HepG2 (cell line): Measurements from ENCODE around the gene AHCTF1. TPM values are rescaled to one million over a fixed set of nuclear protein-coding genes. Genes with fewer than 3 reads are reported as not detected.

Experiments
- ATAC-seq: fragments of 200-7000 bp; cut with Tn5 transposase; 3 replicates; pipeline ENCODE4 v1.9.1; 2020; ENCODE audit warnings: mild to moderate bottlenecking, moderate library complexity
- BruUV-seq: library from RNA; stranded (reverse); fragments of 400-500 nt; replicated peaks from 2 replicates; lab custom pipeline; 2021; lab: Mats Ljungman, UMichigan
- CTCF ChIA-PET: fragments of 300-600 bp; formaldehyde crosslinking; extraction: SDS; loops from one replicate; lab custom pipeline; 2021; ENCODE audit warnings: low total read pairs, inconsistent platforms, low intra/inter-chr PET ratio; lab: Yijun Ruan, JAX
- POLR2A ChIA-PET: fragments of 350-600 bp; sonication (Branson Sonifier 250); formaldehyde crosslinking; loops from one replicate; lab custom pipeline; 2020; ENCODE audit warnings: antibody characterized with exemption, inconsistent platforms; lab: Yijun Ruan, JAX
- DNase-seq: peaks from one replicate; pipeline ENCODE4 v3.0.0-alpha.2; 2015; ENCODE audit warnings: low spot score
- FAIRE-seq: peaks from 3 replicates; lab custom pipeline; 2011; peaks lifted over from hg19 to GRCh38; lab: Jason Lieb, UNC
- H2AFZ ChIP-seq: one replicate; pipeline ENCODE4 v1.6.1; 2011; ENCODE audit warnings: low read length, inconsistent platforms
- H3K27ac ChIP-seq: fragments of 300-600 bp; 3 replicates; pipeline ENCODE4 v1.8.0; 2011; ENCODE audit warnings: mixed run types, mild to moderate bottlenecking, mixed read lengths, low read length, inconsistent platforms; ENCODE audit not compliant: insufficient read depth; ENCODE audit errors: extremely low read length
- H3K27me3 ChIP-seq, 2 experiments: fragments of 200-600 bp in 1 of 2; 2 replicates in 1 of 2; 3 replicates in 1 of 2; pipeline versions ENCODE4 v1.6.0 to v1.8.0; 2011; ENCODE audit warnings: low read length in 2 of 2, mild to moderate bottlenecking in 2 of 2, moderate library complexity in 2 of 2, inconsistent platforms in 1 of 2; ENCODE audit not compliant: insufficient read depth in 2 of 2, control insufficient read depth in 1 of 2
- H3K36me3 ChIP-seq, 2 experiments: fragments of 200-600 bp in 1 of 2; replicated peaks in 1 of 2; 2 replicates in 1 of 2; 3 replicates in 1 of 2; pipeline versions ENCODE4 v1.5.1 to v1.8.0; 2011; ENCODE audit warnings: low read length in 2 of 2, inconsistent platforms in 1 of 2; ENCODE audit not compliant: insufficient read depth in 2 of 2, control insufficient read depth in 1 of 2
- H3K4me1 ChIP-seq: 2 replicates; pipeline ENCODE4 v1.5.1; 2012; ENCODE audit warnings: low read length, inconsistent platforms; ENCODE audit not compliant: insufficient read depth
- H3K4me2 ChIP-seq: 2 replicates; pipeline ENCODE4 v1.6.0; 2011; ENCODE audit warnings: low read depth, low read length, inconsistent platforms
- H3K4me3 ChIP-seq, 3 experiments: fragments of 200-600 bp in 1 of 3; sonication (generic), shearing (Covaris generic) in 1 of 3; replicated peaks in 1 of 3; 2 replicates each; pipeline ENCODE4 v1.5.1; 2011 to 2016; ENCODE audit warnings: low read length in 3 of 3, inconsistent platforms in 2 of 3, low read depth in 2 of 3, mild to moderate bottlenecking in 2 of 3, control low read depth in 1 of 3, mixed read lengths in 1 of 3; ENCODE audit not compliant: insufficient read depth in 1 of 3
- H3K79me2 ChIP-seq: one replicate; pipeline ENCODE4 v1.6.1; 2011; ENCODE audit warnings: low read length, inconsistent platforms; ENCODE audit not compliant: insufficient read depth
- H3K9ac ChIP-seq: 2 replicates; pipeline ENCODE4 v1.6.0; 2011; ENCODE audit warnings: mild to moderate bottlenecking, low read depth, low read length, inconsistent platforms; ENCODE audit not compliant: insufficient read depth
- H3K9me3 ChIP-seq: 2 replicates; pipeline ENCODE4 v1.5.1; 2012; ENCODE audit warnings: mild to moderate bottlenecking, low read length
- H4K20me1 ChIP-seq: 2 replicates; pipeline ENCODE4 v1.6.0; 2011; ENCODE audit warnings: inconsistent platforms, mild to moderate bottlenecking, low read length, moderate library complexity; ENCODE audit not compliant: insufficient read depth
- ARID5B ChIP-seq: IDR thresholded peaks from 2 replicates; pipeline ENCODE4 v1.4.0; 2020; ENCODE audit warnings: mild to moderate bottlenecking, missing genetic modification reagents
- ATF4 ChIP-seq, 2 experiments: fragments of 450-650 bp in 1 of 2; sonication (generic) in 1 of 2; formaldehyde crosslinking; IDR thresholded peaks; 2 replicates each; pipeline versions ENCODE4 v1.5.0 to v1.8.0; 2020 to 2022; ENCODE audit warnings: mild to moderate bottlenecking in 1 of 2, missing genetic modification reagents in 1 of 2
- FOXA3 ChIP-seq: IDR thresholded peaks from 2 replicates; pipeline ENCODE4 v1.6.1; 2016; ENCODE audit warnings: missing genetic modification reagents, missing compliant biosample characterization
- KDM3A ChIP-seq: IDR thresholded peaks from 2 replicates; pipeline ENCODE4 v1.6.1; 2018; ENCODE audit warnings: low read depth, missing compliant biosample characterization
- MBD4 ChIP-seq: IDR thresholded peaks from 2 replicates; pipeline ENCODE4 v1.6.1; 2012; ENCODE audit warnings: low read length, inconsistent platforms, borderline replicate concordance
- RBM22 ChIP-seq: fragments of 200-400 bp; formaldehyde crosslinking; optimal IDR thresholded peaks from 2 replicates; pipeline ENCODE3; 2017; ENCODE audit warnings: mild to moderate bottlenecking, low read length, moderate library complexity
- REST ChIP-seq, 2 experiments: IDR thresholded peaks; 2 replicates each; pipeline ENCODE4 v1.6.1; 2011 to 2012; ENCODE audit warnings: low read length in 2 of 2, borderline replicate concordance in 1 of 2, low read depth in 1 of 2, mild to moderate bottlenecking in 1 of 2, moderate library complexity in 1 of 2
- THAP9 ChIP-seq: sonication (generic); formaldehyde crosslinking; IDR thresholded peaks from 2 replicates; pipeline ENCODE4; 2020; ENCODE audit warnings: missing genetic modification reagents, mild to moderate bottlenecking, borderline replicate concordance
- ZNF431 ChIP-seq: sonication (generic); formaldehyde crosslinking; IDR thresholded peaks from 2 replicates; pipeline ENCODE4 v1.9.0; 2022; ENCODE audit warnings: missing genetic modification reagents, low read depth, mild to moderate bottlenecking, borderline replicate concordance
- ZNF510 ChIP-seq: sonication (generic); formaldehyde crosslinking; IDR thresholded peaks from 2 replicates; pipeline ENCODE4 v1.4.0; 2020; ENCODE audit warnings: low read depth, mild to moderate bottlenecking, missing genetic modification reagents
- WGBS: methylation state at CpG from one replicate; pipeline ENCODE4 v1.1.6; 2017; ENCODE audit warnings: low lambda C conversion rate; 5-methylcytosine and 5-hydroxymethylcytosine counted together
- in situ Hi-C: cut with HindIII; loops from 2 replicates; pipeline ENCODE4 v1.10.0; 2017; ENCODE audit warnings: low pct_unique_long_range_greater_than_20kb; ENCODE audit not compliant: extremely low pct_ligation_motif_present
- intact Hi-C: fragments of 100-400 bp; cut with micrococcal nuclease; formaldehyde crosslinking; loops from one replicate; pipeline ENCODE4 v1.10.0; 2022; ENCODE audit not compliant: unreplicated experiment
- polyA plus RNA-seq, 8 experiments: library from polyadenylated mRNA; depleted of rRNA in 3 of 8; stranded (reverse) in 7 of 8; unstranded in 1 of 8; fragments of >200 nt; fragmentation: Illumina TruSeq in 4 of 8; extraction: Trizol in 4 of 8; gene quantifications; 2 replicates each; pipeline versions ENCODE4 v1.2.1 to v1.2.3, GENCODE V29; 2011 to 2016; ENCODE audit warnings: low read depth in 4 of 8, missing spikeins in 1 of 8, mixed read lengths in 1 of 8; ENCODE audit not compliant: insufficient read depth in 1 of 8
- total RNA-seq, 5 experiments: library from RNA; depleted of rRNA; stranded (reverse); fragments of >200 nt; fragmentation: Illumina TruSeq; extraction: Trizol; gene quantifications; 2 replicates each; pipeline ENCODE4 v1.2.3, GENCODE V29; 2016; ENCODE audit warnings: low read depth in 1 of 5

The AHCTF1 gene
- total and polyA plus RNA-seq, 2 of the 13 experiments (the other 11 are each of a cell fraction or from before 2014, with no cell fraction given), result 16.6 to 45.9 TPM

- Histone ChIP-seq H2AFZ (no peak overlapping the region), H3K27ac (peak overlapping the region; percentile 48), H3K9me3 (no peaks in the 10 kb centered on the region), H3K36me3 (peaks cover 11 to 76% of the 10 kb centered on the region in 2 experiments), H3K27me3 (no peaks in the 10 kb centered on the region), H3K9ac (no peak overlapping the region), H3K4me1 (peaks cover 15% of the 10 kb centered on the region), H3K4me3 (no peak overlapping the region), H3K4me2 (no peak overlapping the region), H3K79me2 (no peaks in the 10 kb centered on the region), H4K20me1 (peaks cover 17% of the 10 kb centered on the region; the same call in 1 of the 2 replicates)
- BruUV-seq, result no TSS peak
- in situ Hi-C loops, result no loop called here
- FAIRE-seq (peak; percentile 57), ATAC-seq (peak; percentile 84), DNase-seq (peak; percentile 86)
- intact Hi-C loops, result loop anchor here (1.0 to 10.0 kb wide), 3 partner anchors 40 to 208 kb away; no protein-coding TSS in a partner anchor
- WGBS, result 48% methylated on average over 1 of the region's 1 CpG
- CTCF ChIA-PET, result interaction anchor here (1.4 kb wide), 1 partner anchor 64 kb away, joined by 9 read pairs; no protein-coding TSS in a partner anchor
- POLR2A ChIA-PET, result no interaction called here
- TF ChIP-seq FOXA3 (peak; percentile 74), ATF4 (CRISPR knock-in tag; IDR thresholded peaks at IDR 0.05) (0 out of 4 replicates have a peak, but pooled peaks of 1 of the 2 experiments have one; percentile 4), KDM3A (CRISPR knock-in tag) (0 out of 2 replicates have a peak, but pooled peaks have one; percentile 10), REST (IDR thresholded peaks at IDR 0.05; ENCODE audit: borderline replicate concordance in 1 of 2, low read depth in 1 of 2, low read length in 2 of 2) (no peak), ZNF431 (CRISPR knock-in tag) (no peak), MBD4 (no peak), THAP9 (no peak), ARID5B (CRISPR knock-in tag) (peak; percentile 54), ZNF510 (CRISPR knock-in tag) (0 out of 2 replicates have a peak, but pooled peaks have one; percentile 42), RBM22 (no peak)
These were observed 24.9 kb downstream of the AHCTF1 start for GRCh38 chr1:246906833-246907232.
